ENCODE data around the gene CFL2.

DNA sequence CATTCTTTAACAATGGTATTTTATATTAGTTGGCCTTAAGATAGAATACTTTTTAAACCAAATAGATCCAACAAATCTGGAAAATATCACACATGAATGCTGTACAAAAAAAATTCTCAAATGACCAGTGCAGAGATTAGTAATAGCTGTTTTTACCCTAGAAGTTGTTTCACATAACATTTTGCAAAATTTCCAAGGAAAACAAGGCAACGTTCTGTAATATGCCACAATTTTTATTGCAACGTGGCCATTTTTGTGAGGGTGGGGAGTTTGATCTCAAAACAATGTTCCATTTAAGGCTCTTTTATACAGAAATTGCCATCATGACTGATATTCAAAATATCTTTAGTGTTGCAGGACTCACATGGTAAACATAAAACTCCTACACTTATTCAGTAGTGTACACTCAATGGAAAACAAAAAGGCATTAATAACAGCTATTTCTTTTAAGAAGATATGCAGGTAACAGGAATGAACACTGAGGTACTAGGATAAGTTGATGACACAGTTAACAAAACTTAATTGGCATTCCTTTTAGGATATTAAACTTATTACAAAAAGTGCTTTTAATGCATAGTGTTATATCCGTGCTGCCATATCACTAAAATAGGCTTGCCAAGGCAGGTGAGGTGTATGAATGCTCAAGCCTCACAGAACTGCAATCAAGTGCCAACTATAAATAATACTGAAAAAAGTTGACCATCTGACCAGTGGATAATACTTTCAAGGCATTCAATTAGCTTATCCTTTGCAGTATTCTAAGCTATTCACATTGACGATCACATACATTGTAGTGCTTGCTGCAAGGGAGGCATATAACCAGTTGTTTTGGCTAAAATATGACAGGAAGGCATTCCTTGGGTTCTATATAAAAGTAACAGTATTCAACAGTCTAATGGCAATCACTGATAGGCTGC is 2.3 kb downstream of the CFL2 start:
- TF ChIP-seq CTCF (conservative IDR thresholded peaks at IDR 0.05) = no peak
- no peak for TF ChIP-seq ZFX (IDR thresholded peaks at IDR 0.05)
